Karpas-422 (cell line): ENCODE measurements around the gene SNX19. TPM values are rescaled to one million over a fixed set of nuclear protein-coding genes. Genes with fewer than 3 reads are reported as not detected.

Experiments used
- DNase-seq: peaks from one replicate; pipeline ENCODE4 v3.0.0-alpha.2; 2015
- H2AFZ ChIP-seq: fragments of 200-600 bp; sonication (generic); 2 replicates; pipeline ENCODE4 v1.6.1; 2014; ENCODE audit warnings: antibody characterized with exemption, low read length, mixed read lengths
- H3K27ac ChIP-seq: fragments of 200-600 bp; sonication (generic); 2 replicates; pipeline ENCODE4 v1.5.1; 2014; ENCODE audit warnings: mild to moderate bottlenecking, low read length, moderate library complexity
- H3K27me3 ChIP-seq: fragments of 200-600 bp; sonication (generic); 2 replicates; pipeline ENCODE4 v1.6.1; 2014; ENCODE audit warnings: low read length, mixed read lengths
- H3K36me3 ChIP-seq: fragments of 200-600 bp; sonication (generic); 2 replicates; pipeline ENCODE4 v1.6.1; 2014; ENCODE audit warnings: low read length, mixed read lengths; ENCODE audit not compliant: insufficient read depth
- H3K4me1 ChIP-seq: fragments of 200-600 bp; sonication (generic); 2 replicates; pipeline ENCODE4 v1.6.1; 2014; ENCODE audit warnings: mild to moderate bottlenecking, low read length, mixed read lengths
- H3K4me2 ChIP-seq: fragments of 200-600 bp; sonication (generic); 2 replicates; pipeline ENCODE4 v1.6.1; 2014; ENCODE audit warnings: low read length, low read depth, mild to moderate bottlenecking; ENCODE audit not compliant: poor library complexity, severe bottlenecking
- H3K4me3 ChIP-seq: fragments of 200-600 bp; sonication (generic); 2 replicates; pipeline ENCODE4 v1.5.1; 2014; ENCODE audit warnings: mild to moderate bottlenecking, antibody characterized with exemption, low read length, mixed read lengths
- H3K79me2 ChIP-seq: fragments of 200-600 bp; sonication (generic); 2 replicates; pipeline ENCODE4 v1.6.1; 2014; ENCODE audit warnings: mild to moderate bottlenecking, low read length, mixed read lengths
- H3K9ac ChIP-seq: fragments of 200-600 bp; sonication (generic); 2 replicates; pipeline ENCODE4 v1.6.0; 2014; ENCODE audit warnings: low read length
- H3K9me2 ChIP-seq: fragments of 200-600 bp; sonication (generic), shearing (Covaris generic); replicated peaks from 2 replicates; pipeline ENCODE4 v1.6.0; 2014; ENCODE audit warnings: mild to moderate bottlenecking, low read length, moderate library complexity; ENCODE audit not compliant: insufficient read depth
- H3K9me3 ChIP-seq: fragments of 300-700, 200-600 bp; sonication (generic); 2 replicates; pipeline ENCODE4 v1.6.1; 2014; ENCODE audit warnings: low read length, mixed read lengths
- H4K20me1 ChIP-seq: fragments of 200-600 bp; sonication (generic); 2 replicates; pipeline ENCODE4 v1.6.1; 2014; ENCODE audit warnings: mild to moderate bottlenecking, antibody characterized with exemption, low read length, low read depth; ENCODE audit not compliant: insufficient read depth
- total RNA-seq: library from RNA; depleted of rRNA; stranded (reverse); fragments of >200 nt; shearing (Covaris generic); gene quantifications from 2 replicates; pipeline ENCODE4 v1.2.3, GENCODE V29; 2014; ENCODE audit warnings: low replicate concordance

The SNX19 gene
- total RNA-seq, 1 experiment from 2014 or later = 30.7 TPM

GRCh38 chr11:130874396-130874795 is 41.9 kb downstream of the SNX19 start:
- Histone ChIP-seq H2AFZ (no peak overlapping the region), H3K9me3 (no peaks in the 10 kb centered on the region), H3K9me2 (no peaks in the 10 kb centered on the region), H3K4me1 (no peaks in the 10 kb centered on the region), H3K27ac (no peak overlapping the region), H3K4me2 (no peak overlapping the region), H4K20me1 (no peaks in the 10 kb centered on the region), H3K36me3 (no peaks in the 10 kb centered on the region), H3K4me3 (no peak overlapping the region), H3K27me3 (no peaks in the 10 kb centered on the region), H3K79me2 (no peaks in the 10 kb centered on the region), H3K9ac (no peak overlapping the region)
- no peak for DNase-seq

GRCh38 chr11:130873761-130874160 is 42.5 kb downstream of the SNX19 start:
- H3K9ac ChIP-seq = no peak overlapping the region
- H4K20me1 ChIP-seq = no peaks in the 10 kb centered on the region
- H3K9me3 ChIP-seq = no peaks in the 10 kb centered on the region
- H3K79me2 ChIP-seq = no peaks in the 10 kb centered on the region
- no peaks in the 10 kb centered on the region for H3K4me1 ChIP-seq
- H3K9me2 ChIP-seq = no peaks in the 10 kb centered on the region
- no peak for DNase-seq
- no peak overlapping the region for H2AFZ ChIP-seq
- no peaks in the 10 kb centered on the region for H3K36me3 ChIP-seq
- H3K27ac ChIP-seq = no peak overlapping the region
- H3K27me3 ChIP-seq = no peaks in the 10 kb centered on the region
- H3K4me3 ChIP-seq = no peak overlapping the region
- no peak overlapping the region for H3K4me2 ChIP-seq

- no peaks in the 10 kb centered on the region for H3K79me2 ChIP-seq
- H3K9me2 ChIP-seq = no peaks in the 10 kb centered on the region
- no peak for DNase-seq
- H3K27ac ChIP-seq = no peak overlapping the region
- H3K36me3 ChIP-seq = no peaks in the 10 kb centered on the region
- no peak overlapping the region for H3K4me3 ChIP-seq
- no peak overlapping the region for H3K9ac ChIP-seq
- H3K4me2 ChIP-seq = no peak overlapping the region
- no peaks in the 10 kb centered on the region for H3K27me3 ChIP-seq
- no peaks in the 10 kb centered on the region for H3K9me3 ChIP-seq
- H3K4me1 ChIP-seq = no peaks in the 10 kb centered on the region
- no peak overlapping the region for H2AFZ ChIP-seq
- H4K20me1 ChIP-seq = no peaks in the 10 kb centered on the region
Measured at GRCh38 chr11:130872981-130873380, 43.3 kb downstream of the SNX19 start.

- no peak overlapping the region for H3K4me3 ChIP-seq
- H3K27me3 ChIP-seq = no peaks in the 10 kb centered on the region
- no peak overlapping the region for H3K9ac ChIP-seq
- H3K9me3 ChIP-seq = no peaks in the 10 kb centered on the region
- H3K9me2 ChIP-seq = no peaks in the 10 kb centered on the region
- H3K79me2 ChIP-seq = no peaks in the 10 kb centered on the region
- H2AFZ ChIP-seq = no peak overlapping the region
- H3K4me2 ChIP-seq = no peak overlapping the region
- H3K36me3 ChIP-seq = no peaks in the 10 kb centered on the region
- H3K27ac ChIP-seq = no peak overlapping the region
- DNase-seq = no peak
- no peaks in the 10 kb centered on the region for H4K20me1 ChIP-seq
- H3K4me1 ChIP-seq = no peaks in the 10 kb centered on the region
Measured at GRCh38 chr11:130872513-130872912, 43.8 kb downstream of the SNX19 start.

GRCh38 chr11:130872102-130872501 is 44.2 kb downstream of the SNX19 start:
- Histone ChIP-seq H3K4me2 (no peak overlapping the region), H3K4me3 (no peak overlapping the region), H3K9ac (no peak overlapping the region), H4K20me1 (no peaks in the 10 kb centered on the region), H3K27me3 (no peaks in the 10 kb centered on the region), H3K4me1 (no peaks in the 10 kb centered on the region), H3K9me2 (no peaks in the 10 kb centered on the region), H3K27ac (no peak overlapping the region), H2AFZ (no peak overlapping the region), H3K36me3 (no peaks in the 10 kb centered on the region), H3K9me3 (no peaks in the 10 kb centered on the region), H3K79me2 (no peaks in the 10 kb centered on the region)
- no peak for DNase-seq

- Histone ChIP-seq H3K9me3 (no peaks in the 10 kb centered on the region), H4K20me1 (no peaks in the 10 kb centered on the region), H3K27me3 (no peaks in the 10 kb centered on the region), H3K4me2 (no peak overlapping the region), H3K4me1 (no peaks in the 10 kb centered on the region), H3K9ac (no peak overlapping the region), H3K4me3 (no peak overlapping the region), H3K79me2 (no peaks in the 10 kb centered on the region), H3K9me2 (no peaks in the 10 kb centered on the region), H3K36me3 (no peaks in the 10 kb centered on the region), H3K27ac (no peak overlapping the region), H2AFZ (no peak overlapping the region)
- no peak for DNase-seq
Measured at GRCh38 chr11:130871616-130872015, 44.7 kb downstream of the SNX19 start.

- no peaks in the 10 kb centered on the region for H3K79me2 ChIP-seq
- H3K27me3 ChIP-seq = no peaks in the 10 kb centered on the region
- no peak for DNase-seq
- H3K27ac ChIP-seq = no peak overlapping the region
- H3K36me3 ChIP-seq = no peaks in the 10 kb centered on the region
- no peak overlapping the region for H3K4me3 ChIP-seq
- no peaks in the 10 kb centered on the region for H3K9me3 ChIP-seq
- H3K4me2 ChIP-seq = no peak overlapping the region
- no peak overlapping the region for H3K9ac ChIP-seq
- no peak overlapping the region for H2AFZ ChIP-seq
- no peaks in the 10 kb centered on the region for H3K4me1 ChIP-seq
- no peaks in the 10 kb centered on the region for H3K9me2 ChIP-seq
- H4K20me1 ChIP-seq = no peaks in the 10 kb centered on the region
Measured at GRCh38 chr11:130868721-130869390, 47.4 kb downstream of the SNX19 start.

GRCh38 chr11:130868086-130868710 is 48.1 kb downstream of the SNX19 start:
- no peak for DNase-seq
- Histone ChIP-seq H4K20me1 (no peaks in the 10 kb centered on the region), H3K4me3 (no peak overlapping the region)

More at GRCh38 chr11:130868086-130868710, 48.1 kb downstream of the SNX19 start:
- H3K27me3 ChIP-seq = no peaks in the 10 kb centered on the region
- H3K9me3 ChIP-seq = no peaks in the 10 kb centered on the region
- H3K4me1 ChIP-seq = no peaks in the 10 kb centered on the region
- no peaks in the 10 kb centered on the region for H3K9me2 ChIP-seq
- no peak overlapping the region for H3K4me2 ChIP-seq
- H3K9ac ChIP-seq = no peak overlapping the region
- H3K36me3 ChIP-seq = no peaks in the 10 kb centered on the region
- no peak overlapping the region for H3K27ac ChIP-seq
- H3K79me2 ChIP-seq = no peaks in the 10 kb centered on the region
- no peak overlapping the region for H2AFZ ChIP-seq
